Measurements from ENCODE around the gene IL12A.

The IL12A gene

DNA sequence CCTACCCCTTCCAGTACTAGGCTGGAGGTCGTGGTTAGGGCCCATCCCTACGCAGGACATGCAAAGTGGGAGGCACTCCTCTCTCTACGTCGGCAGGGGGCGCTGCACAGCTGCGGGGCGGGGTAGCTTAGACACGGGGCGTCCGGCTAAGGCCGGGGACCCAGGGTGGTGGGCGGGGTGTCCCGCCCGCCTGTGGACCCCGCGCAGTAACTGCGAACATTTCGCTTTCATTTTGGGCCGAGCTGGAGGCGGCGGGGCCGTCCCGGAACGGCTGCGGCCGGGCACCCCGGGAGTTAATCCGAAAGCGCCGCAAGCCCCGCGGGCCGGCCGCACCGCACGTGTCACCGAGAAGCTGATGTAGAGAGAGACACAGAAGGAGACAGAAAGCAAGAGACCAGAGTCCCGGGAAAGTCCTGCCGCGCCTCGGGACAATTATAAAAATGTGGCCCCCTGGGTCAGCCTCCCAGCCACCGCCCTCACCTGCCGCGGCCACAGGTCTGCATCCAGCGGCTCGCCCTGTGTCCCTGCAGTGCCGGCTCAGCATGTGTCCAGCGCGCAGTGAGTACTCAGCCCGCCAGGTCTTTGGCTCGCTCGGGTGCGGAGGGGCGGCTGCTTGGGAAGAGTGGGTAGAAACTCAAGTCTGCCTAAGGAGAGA, at the start of gene IL12A:
TSS of gene IL12A (plus strand) at position 219 of the 655 bp plus-strand sequence.
- DNase-seq, result peak in 52 of 58 donors; percentile 5 to 80 (median 52)

DNA sequence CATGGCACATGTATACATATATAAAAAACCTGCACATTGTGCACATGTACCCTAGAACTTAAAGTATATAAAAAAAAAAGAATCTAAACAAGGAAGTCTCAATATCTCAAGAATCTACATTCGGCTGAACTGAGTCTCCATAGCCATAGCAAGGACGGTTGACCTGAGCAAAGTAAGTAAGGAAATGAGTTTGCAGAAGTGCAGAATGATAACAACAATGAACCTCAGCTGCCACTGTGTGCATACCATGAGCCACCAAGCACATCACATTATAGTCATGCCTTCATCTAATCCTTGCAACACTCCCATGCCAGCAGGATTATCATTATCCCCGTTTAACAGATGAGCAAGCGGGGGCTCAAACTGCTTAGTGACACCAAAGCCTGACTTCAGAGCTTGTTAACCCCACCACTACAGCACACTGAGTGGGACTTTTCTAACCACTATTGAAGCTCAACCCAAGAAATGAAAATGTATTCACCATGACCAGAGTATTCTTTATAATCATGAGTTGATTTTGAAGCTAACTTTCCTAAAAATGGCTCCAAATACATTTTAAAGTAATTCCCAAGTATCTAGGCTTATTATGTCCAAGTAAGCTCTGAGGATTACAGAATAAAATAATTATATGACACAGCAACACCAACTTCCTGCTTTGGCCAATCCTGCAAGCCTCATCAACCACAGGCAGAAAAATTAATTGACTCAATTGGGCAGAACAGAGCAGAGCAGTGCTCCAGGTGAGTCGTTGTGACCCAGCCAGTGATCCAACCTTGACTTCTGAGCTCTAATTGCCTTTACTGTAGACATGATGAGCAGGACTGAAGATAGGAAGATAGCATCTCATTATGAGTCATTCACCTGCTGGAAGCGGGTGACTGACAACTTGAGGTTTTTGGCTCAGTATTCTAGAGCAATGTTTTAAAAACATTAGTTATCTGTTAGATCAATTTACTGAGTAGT, 47.3 kb upstream of the IL12A start:
- DNase-seq, result no peak

DNA sequence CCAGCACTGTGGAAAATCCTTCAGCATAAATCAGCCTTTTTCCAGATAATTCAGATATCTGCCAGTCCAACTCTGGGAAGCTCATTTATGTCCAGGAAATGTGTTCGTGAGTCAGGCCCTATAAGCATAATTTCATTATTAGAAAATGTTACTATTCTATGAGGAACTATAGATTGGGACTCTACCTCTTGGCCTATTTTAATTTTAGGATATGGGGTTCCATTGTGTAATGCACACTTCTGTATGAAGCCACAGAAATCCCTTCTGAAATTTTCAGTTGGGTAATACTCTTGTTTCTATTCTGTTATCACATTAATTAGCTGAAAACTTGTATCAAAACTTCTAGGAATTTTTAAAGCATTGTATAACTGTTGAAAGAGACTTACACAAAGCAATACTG, 43.9 kb upstream of the IL12A start:
- DNase-seq, result no peak

DNA sequence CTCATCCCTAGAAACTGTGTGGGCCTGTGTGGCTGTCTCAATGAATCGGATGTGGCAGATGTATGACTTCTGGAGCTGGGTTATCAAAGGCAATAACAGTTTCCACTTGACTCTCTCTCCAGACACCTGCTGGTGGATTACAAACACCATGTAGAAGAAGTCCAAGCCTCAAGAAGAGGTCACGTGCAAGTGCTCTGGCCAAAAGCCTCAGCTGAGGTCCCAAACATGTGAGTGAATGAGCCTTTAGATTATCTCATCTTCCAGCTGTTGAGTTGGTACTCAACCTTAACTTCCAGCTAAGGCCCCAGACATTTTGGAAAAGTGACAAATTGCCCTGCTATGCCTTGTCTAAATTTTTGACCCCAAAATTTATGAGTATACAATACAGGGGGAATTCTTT, 42.7 kb upstream of the IL12A start:
- DNase-seq, result no peak

DNA sequence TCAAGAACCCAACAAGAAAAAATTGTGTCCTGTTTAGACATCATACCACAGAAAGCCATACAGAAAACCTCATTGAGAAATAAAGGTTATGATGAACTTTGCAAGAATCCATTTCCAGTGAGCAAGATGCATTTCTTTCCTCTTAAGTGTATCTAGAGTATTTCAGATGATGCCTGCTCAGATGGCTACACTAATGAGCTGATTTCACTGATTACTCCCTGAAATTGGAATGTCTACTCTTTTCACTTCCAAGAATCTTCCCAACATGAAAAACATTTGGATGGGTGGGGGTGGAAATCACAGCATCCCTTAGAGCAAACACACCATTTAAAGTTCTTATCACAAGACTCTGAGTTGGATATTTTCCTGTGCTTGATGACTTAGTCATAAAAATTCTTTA, 41.4 kb upstream of the IL12A start:
- no peak for DNase-seq

DNA sequence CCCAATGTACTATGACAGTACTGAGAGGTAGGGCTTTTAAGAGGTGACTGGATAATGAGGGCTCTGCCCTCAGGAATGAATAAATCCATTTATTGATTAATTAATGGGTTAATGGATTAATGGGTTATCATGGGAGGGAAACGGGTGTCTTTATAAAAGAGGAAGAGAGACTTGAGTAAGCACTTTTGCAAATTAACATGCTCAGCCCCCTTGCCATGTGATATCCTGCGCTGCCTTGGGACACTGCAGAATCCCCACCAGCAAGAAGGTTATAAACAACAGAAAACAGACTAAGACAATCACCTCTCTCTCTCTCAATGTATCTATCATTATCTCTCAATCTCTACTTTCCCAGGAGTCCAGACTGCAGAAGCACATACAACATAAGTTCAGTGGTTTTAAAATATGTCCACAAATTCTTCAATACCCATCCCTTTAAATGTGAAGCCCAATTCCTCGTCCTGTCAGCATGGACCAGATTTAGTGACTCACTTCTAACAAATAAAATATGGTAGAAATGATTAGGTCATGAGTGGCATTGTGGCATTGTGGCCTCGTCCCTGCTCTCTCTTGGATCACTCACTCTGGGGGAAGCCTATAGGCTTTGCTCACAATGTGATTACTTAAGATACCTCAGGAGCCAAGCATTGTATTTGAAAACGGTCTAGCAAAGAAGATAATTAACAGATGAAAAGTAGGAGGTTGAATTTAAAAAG, 40.0 kb upstream of the IL12A start:
- no peak for DNase-seq

GRCh38 chr3:159950156-159950898, 38.3 kb upstream of the IL12A start:
- no peak for DNase-seq

GRCh38 chr3:159951540-159951939, 37.1 kb upstream of the IL12A start:
- no peak for DNase-seq

GRCh38 chr3:159953325-159954085, 35.1 kb upstream of the IL12A start:
- no peak for DNase-seq

GRCh38 chr3:159960188-159961148, 28.2 kb upstream of the IL12A start:
- DNase-seq, result no peak

GRCh38 chr3:159964166-159964973, 24.3 kb upstream of the IL12A start:
- DNase-seq, result no peak

- DNase-seq, result no peak
Observed at GRCh38 chr3:159971311-159971710, 17.3 kb upstream of the IL12A start.

DNA sequence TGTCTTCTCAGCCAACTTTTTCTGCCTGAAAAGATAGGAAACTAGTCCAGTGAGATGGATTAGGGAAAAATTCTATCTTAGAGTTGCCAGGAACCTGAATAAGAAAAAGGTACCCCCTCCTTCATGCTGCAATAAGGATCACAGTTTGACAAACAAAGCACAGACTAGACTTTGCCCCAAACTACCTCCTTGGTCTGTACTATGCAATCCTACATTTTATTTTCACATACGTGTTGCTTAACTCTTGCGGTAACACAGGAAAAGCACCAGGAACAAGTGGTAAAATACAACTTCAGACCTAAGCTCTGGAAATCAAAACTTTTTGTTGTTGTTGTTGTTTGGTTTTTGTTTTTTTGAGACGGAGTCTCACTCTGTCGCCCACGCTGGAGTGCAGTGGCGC, 11.3 kb upstream of the IL12A start:
- no peak for DNase-seq

GRCh38 chr3:159978353-159978752, 10.3 kb upstream of the IL12A start:
- no peak for DNase-seq

DNA sequence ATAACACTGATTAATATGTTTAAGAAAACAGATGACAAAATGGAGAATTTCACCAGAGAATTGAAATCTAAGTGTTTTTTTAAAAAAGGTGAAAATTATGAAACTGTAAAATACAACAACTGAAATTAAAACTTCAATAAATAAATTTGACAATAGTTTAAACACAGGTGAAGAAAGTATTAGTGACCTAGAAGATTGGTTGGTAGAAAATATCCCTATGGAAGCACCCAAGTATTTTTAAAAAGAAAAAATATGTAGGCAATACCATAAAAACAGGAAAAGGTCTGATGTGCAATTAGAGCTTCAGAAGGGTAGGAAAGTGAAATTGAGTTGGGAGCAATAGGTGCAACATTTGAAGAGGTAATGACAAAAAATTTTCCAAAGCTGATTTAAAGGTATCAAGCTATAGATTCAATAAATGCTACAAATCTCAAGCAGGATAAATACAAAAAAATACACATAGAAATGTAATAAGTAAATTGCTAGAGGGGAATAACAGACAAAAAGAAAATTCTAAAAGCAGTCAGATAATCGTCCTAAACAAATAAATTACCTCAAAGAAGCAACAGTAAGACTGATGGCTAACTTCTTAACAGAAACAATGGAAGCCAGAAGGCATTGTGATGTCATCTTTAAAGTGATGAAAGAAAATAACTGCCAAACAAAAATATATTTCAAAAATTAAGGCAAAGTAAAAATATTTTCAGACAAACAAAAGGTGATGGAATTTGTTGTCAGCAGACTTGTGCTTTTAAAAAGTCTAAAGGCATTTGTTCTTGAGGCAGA, 9.5 kb upstream of the IL12A start:
- DNase-seq, result no peak

DNA sequence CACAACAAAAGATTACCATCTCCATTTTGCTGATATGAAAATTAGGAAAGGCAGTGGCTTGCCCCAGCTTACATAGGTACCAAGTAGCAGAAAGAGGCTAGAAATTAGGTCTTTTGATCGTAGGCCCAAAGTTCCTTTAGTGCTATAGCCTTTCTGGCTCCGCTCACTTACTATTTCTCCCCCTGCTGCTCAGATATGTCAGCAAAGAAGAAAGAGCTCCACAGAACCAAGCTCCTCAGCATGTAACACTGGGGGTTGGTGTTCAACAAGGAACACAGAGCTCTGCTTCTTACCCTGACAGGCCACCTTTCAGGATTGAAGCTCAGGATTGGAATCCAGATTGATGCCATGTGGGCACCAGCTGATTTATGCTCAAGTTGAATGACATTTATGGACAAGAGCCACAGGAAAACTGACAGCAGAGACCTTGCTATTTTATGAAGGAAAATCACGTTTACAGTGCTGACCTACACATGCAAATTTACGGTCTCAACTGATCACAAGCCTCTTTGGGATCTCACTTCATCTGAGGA, 6.1 kb upstream of the IL12A start:
- DNase-seq, result no peak

GRCh38 chr3:159987291-159987711, 1.3 kb upstream of the IL12A start:
- DNase-seq, result no peak
